GM19238 (cell line): ENCODE measurements around the gene HNF4A.
"Not testable (repeated sequence)": the region's sequence is repeated elsewhere in the genome, so short reads cannot be mapped to it uniquely, and the experiment has no call there.

ENCODE experiments used
- DNase-seq: peaks from one replicate; pipeline ENCODE4 v3.0.0; 2011; ENCODE audit warnings: low spot score; ENCODE audit not compliant: insufficient read length

Gene HNF4A

DNA sequence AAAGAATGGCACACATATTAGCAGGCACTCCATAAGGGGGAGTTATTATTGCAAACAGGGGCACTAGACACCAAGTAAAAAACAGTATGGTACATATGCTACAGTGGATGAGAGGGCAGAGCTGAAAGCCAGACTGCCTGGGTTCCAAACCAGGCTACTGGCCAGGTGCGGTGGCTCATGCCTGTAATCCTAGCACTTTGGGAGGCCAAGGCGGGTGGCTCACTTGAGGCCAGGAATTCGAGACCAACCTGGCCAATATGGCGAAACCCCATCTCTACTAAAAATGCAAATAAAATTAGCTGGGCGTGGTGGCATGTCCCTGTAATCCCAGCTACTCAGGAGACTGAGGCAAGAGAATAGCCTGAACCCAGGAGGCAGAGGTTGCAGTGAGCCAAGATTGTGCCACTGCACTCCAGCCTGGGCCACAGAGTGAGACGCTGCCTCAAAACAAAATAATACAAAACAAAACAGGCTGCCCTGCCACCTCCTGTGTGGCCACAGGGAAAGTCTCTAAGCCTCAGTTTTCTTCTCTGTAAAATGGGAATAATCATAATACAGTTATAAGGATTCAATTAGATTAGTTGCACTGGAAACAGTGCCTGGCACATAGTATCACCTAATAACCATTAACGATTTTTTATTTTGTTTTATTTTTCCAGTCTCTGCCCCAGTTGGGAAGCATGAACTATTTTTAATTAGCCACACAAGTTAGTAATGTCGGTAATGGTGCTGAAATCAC, 112.7 kb downstream of the HNF4A start:
- no peak for DNase-seq

- DNase-seq: no peak
These were observed 114.8 kb downstream of the HNF4A start for GRCh38 chr20:44470327-44470726.

- no peak for DNase-seq
These were observed 116.0 kb downstream of the HNF4A start for GRCh38 chr20:44471481-44471882.

GRCh38 chr20:44472283-44472682, 116.8 kb downstream of the HNF4A start:
- DNase-seq: not testable (repeated sequence)

GRCh38 chr20:44475372-44475693, 119.8 kb downstream of the HNF4A start:
- no peak for DNase-seq

- DNase-seq: peak; percentile 94
These were observed 120.4 kb downstream of the HNF4A start, which contains the start of gene TTPAL for GRCh38 chr20:44475694-44476560. TSS of gene TTPAL (plus strand) at chr20:44475874. CDS start at chr20:44480000, 4,126 bp downstream.

DNA sequence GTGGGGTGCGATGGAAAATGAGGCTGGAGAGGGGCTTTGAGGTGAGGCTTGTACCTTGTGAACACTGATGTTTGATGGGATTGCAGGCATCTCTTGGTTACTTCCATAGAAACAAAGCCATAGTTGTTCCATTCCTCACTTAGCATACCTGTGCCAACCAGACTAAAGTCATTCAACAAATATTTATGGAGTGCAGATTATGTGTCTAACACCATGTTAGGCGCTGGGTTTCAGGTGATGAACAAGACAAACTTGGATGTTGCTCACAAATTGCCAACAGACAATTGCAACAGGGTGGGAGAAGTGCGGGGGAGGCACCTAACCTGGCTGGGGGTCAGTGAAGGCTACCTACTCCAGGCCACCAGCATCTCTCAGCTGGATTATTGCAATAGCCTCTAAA, 121.7 kb downstream of the HNF4A start:
- DNase-seq: no peak

- DNase-seq: no peak
These were observed 122.7 kb downstream of the HNF4A start for GRCh38 chr20:44478206-44478605.

DNA sequence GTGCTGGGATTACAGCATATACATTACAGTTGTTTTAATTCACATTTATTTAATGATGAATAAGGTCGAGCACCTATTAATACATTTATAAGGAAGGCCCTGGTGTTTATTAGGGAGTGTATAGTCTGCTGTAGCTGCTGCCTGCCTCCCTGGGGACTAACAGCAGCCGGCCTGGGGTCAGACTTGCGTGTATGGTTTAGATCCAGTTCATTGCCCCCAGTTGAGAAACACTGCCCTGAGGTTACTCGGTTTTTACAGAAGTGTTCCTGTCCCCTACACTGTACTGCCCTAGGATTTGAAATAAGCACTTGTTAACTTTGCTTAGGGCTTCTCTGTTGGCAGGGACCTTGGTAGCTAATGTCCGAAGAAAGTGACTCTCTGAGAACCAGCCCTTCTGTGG, 124.1 kb downstream of the HNF4A start:
- no peak for DNase-seq

DNA sequence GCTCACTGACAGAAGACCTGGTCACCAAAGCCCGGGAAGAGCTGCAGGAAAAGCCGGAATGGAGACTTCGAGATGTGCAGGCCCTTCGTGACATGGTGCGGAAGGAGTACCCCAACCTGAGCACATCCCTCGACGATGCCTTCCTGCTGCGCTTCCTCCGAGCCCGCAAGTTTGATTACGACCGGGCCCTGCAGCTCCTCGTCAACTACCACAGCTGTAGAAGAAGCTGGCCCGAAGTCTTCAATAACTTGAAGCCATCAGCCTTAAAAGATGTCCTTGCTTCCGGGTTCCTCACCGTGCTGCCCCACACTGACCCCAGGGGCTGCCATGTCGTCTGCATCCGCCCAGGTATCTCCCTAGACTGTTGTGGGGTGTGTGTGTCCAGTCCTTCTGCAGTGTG, 124.6 kb downstream of the HNF4A start:
- no peak for DNase-seq

DNA sequence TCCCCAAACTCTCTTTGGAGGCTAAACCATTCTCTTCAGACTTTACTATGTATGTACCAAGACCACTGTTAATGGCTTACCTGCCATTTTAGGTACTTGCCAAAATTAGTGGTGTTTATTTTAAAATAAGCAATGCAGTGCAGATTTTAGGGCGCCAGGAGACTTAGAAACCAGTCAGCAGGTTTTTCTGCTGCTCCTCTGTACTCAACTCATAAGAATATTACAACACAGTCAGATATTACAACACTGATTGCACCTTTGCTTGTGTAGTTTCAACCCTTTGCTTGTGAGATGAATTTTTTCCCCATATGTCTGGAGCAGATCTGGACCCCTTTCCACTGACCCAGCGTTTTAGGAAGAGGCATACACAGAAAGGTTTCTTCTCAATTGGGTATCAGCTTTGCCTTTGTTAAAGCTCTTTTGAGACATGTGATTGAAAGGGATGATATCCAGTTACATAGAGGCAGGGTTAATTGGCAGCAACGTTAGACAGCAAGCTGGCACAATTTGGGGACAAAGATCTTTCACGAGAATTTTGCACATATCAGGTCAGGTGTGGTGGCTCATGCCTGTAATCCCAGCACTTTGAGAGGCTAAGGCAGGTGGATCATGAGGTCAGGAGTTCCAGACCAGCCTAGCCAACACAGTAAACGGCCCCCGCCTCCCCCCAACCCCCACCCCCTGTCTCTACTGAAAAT, 126.4 kb downstream of the HNF4A start:
- no peak for DNase-seq

DNA sequence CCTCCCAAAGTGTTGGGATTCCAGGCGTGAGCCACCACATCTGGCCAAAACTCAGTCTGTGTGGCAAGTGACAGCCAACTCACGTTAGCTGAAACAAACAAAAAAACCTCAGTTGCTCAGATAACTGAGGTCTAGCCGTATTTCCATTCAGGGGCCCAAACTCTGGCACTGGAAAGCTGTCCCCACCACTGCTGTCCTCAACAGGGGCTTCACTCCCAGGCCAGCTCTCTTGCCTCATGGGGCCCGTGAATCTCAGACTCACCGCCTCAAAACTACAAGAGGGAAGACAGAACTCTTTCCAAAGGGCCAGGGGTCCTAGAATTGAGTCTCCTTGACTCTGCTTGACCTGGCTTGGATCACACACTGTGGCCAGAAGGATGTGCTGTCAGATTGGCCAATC, 127.6 kb downstream of the HNF4A start:
- no peak for DNase-seq
